GM21619 (cell line): ENCODE results near the gene LARP4.
"Not testable (repeated sequence)": the region's sequence is repeated elsewhere in the genome, so short reads cannot be mapped to it uniquely, and the experiment has no call there.

Experiments used
- ATAC-seq: cut with Tn5 transposase; IDR thresholded peaks from one replicate; pipeline ENCODE4 v1.9.1; 2021; ENCODE audit not compliant: unreplicated experiment

The LARP4 gene

GRCh38 chr12:50521781-50522180, 121.1 kb downstream of the LARP4 start:
- ATAC-seq = not testable (repeated sequence)

DNA sequence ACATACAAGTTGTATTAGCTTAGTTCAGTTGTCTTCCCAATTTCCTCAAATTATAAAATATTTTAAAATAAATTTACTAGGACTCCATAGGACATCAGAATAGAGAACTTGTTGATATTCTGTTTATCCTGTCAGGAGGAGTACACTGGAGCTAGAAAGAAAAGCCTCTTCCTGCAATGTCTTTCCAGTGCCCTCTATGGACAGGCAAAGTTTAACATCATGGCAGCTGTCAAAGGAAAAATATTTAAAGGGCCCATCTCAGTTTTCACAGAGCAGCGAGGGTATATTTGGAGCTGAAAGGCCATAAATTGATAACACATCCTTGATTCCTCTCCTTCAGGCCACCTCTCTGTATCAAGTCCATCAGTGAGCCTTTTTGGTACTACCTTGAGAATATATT, 123.1 kb downstream of the LARP4 start:
- ATAC-seq = no peak

GRCh38 chr12:50524621-50525020, 123.9 kb downstream of the LARP4 start:
- no peak for ATAC-seq

DNA sequence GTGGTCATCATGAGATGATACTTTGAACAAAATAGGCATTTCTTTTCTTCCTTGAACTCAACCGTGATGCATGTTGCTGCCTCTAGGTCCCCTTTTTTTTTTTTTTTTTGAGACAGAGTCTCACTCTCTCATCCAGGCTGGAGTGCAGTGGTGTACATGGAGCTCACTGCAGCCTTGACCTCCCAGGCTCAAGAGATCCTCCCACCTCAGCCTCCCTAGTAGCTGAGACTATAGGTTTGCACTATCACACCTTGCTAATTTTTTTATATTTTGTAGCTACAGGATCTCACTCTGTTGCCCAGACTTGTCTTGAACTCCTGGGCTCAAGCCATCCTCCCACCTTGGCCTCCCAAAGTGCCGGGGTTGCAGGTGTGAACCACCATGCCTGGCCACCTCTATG, 124.7 kb downstream of the LARP4 start:
- no peak for ATAC-seq

DNA sequence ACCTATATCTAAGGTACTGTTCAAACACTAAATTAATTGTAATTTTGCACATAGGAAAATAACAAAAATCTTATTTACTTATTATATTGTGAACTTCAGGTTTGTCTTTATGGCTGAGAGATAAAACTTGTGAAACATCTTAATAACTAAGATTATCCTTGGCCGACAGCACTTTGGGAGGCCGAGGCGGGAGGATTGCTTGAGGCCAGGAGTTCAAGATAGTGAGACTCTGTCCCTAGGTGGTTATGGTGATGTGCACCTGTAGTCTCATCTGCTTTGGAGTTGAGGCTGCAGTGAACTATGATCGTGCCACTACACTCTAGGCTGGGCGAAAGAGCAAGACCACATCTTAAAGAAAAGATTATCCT, 126.7 kb downstream of the LARP4 start:
- no peak for ATAC-seq

DNA sequence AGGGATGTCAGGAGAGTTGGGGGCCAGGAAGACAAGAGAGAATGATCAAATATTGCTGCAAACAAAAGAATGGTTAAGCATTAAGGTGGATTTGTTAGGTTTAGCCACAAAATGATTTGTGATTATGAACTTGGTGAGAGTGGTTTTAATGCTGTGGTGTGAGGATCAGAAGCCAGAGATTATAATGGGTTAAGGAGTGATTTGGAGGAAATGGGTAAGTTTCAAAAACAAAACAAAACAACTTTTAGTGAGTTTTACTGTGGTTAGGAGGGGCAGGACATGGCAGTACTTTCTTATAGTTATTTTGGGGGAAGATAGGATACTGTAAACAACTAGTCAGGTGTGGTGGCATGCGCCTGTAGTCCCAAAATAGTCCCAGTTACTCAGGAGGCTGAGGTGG, 128.1 kb downstream of the LARP4 start:
- ATAC-seq = no peak

- no peak for ATAC-seq
These were observed 128.7 kb downstream of the LARP4 start for GRCh38 chr12:50529345-50529744.
